Measurements from ENCODE around the gene SOCS1. TPM values are rescaled to one million over a fixed set of nuclear protein-coding genes. Genes with fewer than 3 reads are reported as not detected.

The SOCS1 gene
- total and polyA plus RNA-seq, 2 experiments from 2014 or later: 13.1 to 18.6 TPM

GRCh38 chr16:11250786-11251524 lies 5.0 kb downstream of the SOCS1 start:
- WGBS (ENCODE audit: low lambda C conversion rate, missing lambda C conversion rate): 95% methylated on average over 10 of the region's 10 CpGs
- peaks cover 35% of the 10 kb centered on the region for H4K20me1 ChIP-seq (ENCODE audit: insufficient read depth, poor library complexity, severe bottlenecking)
- no peaks in the 10 kb centered on the region for H3K9me2 ChIP-seq (replicated peaks; ENCODE audit: insufficient read depth)

GRCh38 chr16:11250091-11250785 lies 5.8 kb downstream of the SOCS1 start:
- Histone ChIP-seq H3K9me2 (replicated peaks; ENCODE audit: insufficient read depth) (no peaks in the 10 kb centered on the region), H4K20me1 (ENCODE audit: insufficient read depth, poor library complexity, severe bottlenecking) (peaks cover 32% of the 10 kb centered on the region), H3K4me2 (no peak overlapping the region), H3K79me2 (peaks cover 28% of the 10 kb centered on the region), H3K4me3 (no peak overlapping the region), H3K27ac (no peak overlapping the region), H3K27me3 (no peaks in the 10 kb centered on the region), H3K4me1 (ENCODE audit: insufficient read depth) (peaks cover 8% of the 10 kb centered on the region), H3K9me3 (ENCODE audit: low read depth) (no peaks in the 10 kb centered on the region), H3K36me3 (replicated peaks; ENCODE audit: insufficient read depth, low read depth) (no peaks in the 10 kb centered on the region), H2AFZ (no peak overlapping the region)
- TF ChIP-seq CTCF (IDR thresholded peaks at IDR 0.05; ENCODE audit: poor library complexity) (no peak), EZH2phosphoT487 (IDR thresholded peaks at IDR 0.05; ENCODE audit: low read depth, severe bottlenecking, unreplicated experiment) (no peak), EZH2 (IDR thresholded peaks at IDR 0.05; ENCODE audit: borderline replicate concordance) (no peak)
- 71% methylated on average over 14 of the region's 16 CpGs for WGBS (ENCODE audit: low lambda C conversion rate, missing lambda C conversion rate)
- no peak for DNase-seq (ENCODE audit: low spot score)

More at GRCh38 chr16:11250786-11251524, 5.0 kb downstream of the SOCS1 start:
- Histone ChIP-seq H3K4me3 (no peak overlapping the region), H3K27ac (no peak overlapping the region), H2AFZ (no peak overlapping the region), H3K4me1 (ENCODE audit: insufficient read depth) (peaks cover 8% of the 10 kb centered on the region), H3K79me2 (peaks cover 31% of the 10 kb centered on the region), H3K9me3 (ENCODE audit: low read depth) (no peaks in the 10 kb centered on the region), H3K4me2 (no peak overlapping the region), H3K36me3 (replicated peaks; ENCODE audit: insufficient read depth, low read depth) (no peaks in the 10 kb centered on the region), H3K27me3 (no peaks in the 10 kb centered on the region)
- DNase-seq (ENCODE audit: low spot score): no peak
- TF ChIP-seq EZH2 (IDR thresholded peaks at IDR 0.05; ENCODE audit: borderline replicate concordance) (no peak), CTCF (IDR thresholded peaks at IDR 0.05; ENCODE audit: poor library complexity) (no peak), EZH2phosphoT487 (IDR thresholded peaks at IDR 0.05; ENCODE audit: low read depth, severe bottlenecking, unreplicated experiment) (no peak)

- WGBS (ENCODE audit: low lambda C conversion rate, missing lambda C conversion rate): 96% methylated on average over 61 of the region's 63 CpGs
Measured at GRCh38 chr16:11249233-11250061, 6.6 kb downstream of the SOCS1 start.

More at GRCh38 chr16:11249233-11250061, 6.6 kb downstream of the SOCS1 start:
- peaks cover 2% of the 10 kb centered on the region for H3K4me1 ChIP-seq (ENCODE audit: insufficient read depth)
- no peaks in the 10 kb centered on the region for H3K9me2 ChIP-seq (replicated peaks; ENCODE audit: insufficient read depth)
- H3K9me3 ChIP-seq (ENCODE audit: low read depth): no peaks in the 10 kb centered on the region
- DNase-seq (ENCODE audit: low spot score): no peak
- H3K27me3 ChIP-seq: no peaks in the 10 kb centered on the region
- TF ChIP-seq CTCF (IDR thresholded peaks at IDR 0.05; ENCODE audit: poor library complexity) (no peak), EZH2 (IDR thresholded peaks at IDR 0.05; ENCODE audit: borderline replicate concordance) (no peak), EZH2phosphoT487 (IDR thresholded peaks at IDR 0.05; ENCODE audit: low read depth, severe bottlenecking, unreplicated experiment) (no peak)
- no peak overlapping the region for H2AFZ ChIP-seq
- H3K79me2 ChIP-seq: peaks cover 20% of the 10 kb centered on the region
- H3K27ac ChIP-seq: no peak overlapping the region
- no peak overlapping the region for H3K4me3 ChIP-seq
- H3K36me3 ChIP-seq (replicated peaks; ENCODE audit: insufficient read depth, low read depth): no peaks in the 10 kb centered on the region
- peaks cover 24% of the 10 kb centered on the region for H4K20me1 ChIP-seq (ENCODE audit: insufficient read depth, poor library complexity, severe bottlenecking)
- H3K4me2 ChIP-seq: no peak overlapping the region
